Duodenal mucosa (tissue), 2 donors: ENCODE data around the gene S100A14.

Experiments
- H3K27ac ChIP-seq: one replicate; pipeline ENCODE4 v1.7.0; 2013; ENCODE audit warnings: low read depth, low read length
- H3K27me3 ChIP-seq, 2 donors: one replicate each; pipeline ENCODE4 v1.7.0; 2013; ENCODE audit warnings: low read length in 2 of 2, control low read depth in 1 of 2; ENCODE audit not compliant: insufficient read depth in 2 of 2, control insufficient read depth in 1 of 2
- H3K36me3 ChIP-seq, 2 donors: one replicate each; pipeline ENCODE4 v1.7.0; 2013; ENCODE audit warnings: low read length in 2 of 2, control low read depth in 1 of 2; ENCODE audit not compliant: insufficient read depth in 2 of 2, control insufficient read depth in 1 of 2
- H3K4me1 ChIP-seq, 2 donors: one replicate each; pipeline ENCODE4 v1.7.0; 2013; ENCODE audit warnings: low read length in 2 of 2, control low read depth in 1 of 2; ENCODE audit not compliant: insufficient read depth in 2 of 2, control insufficient read depth in 1 of 2
- H3K4me3 ChIP-seq, 2 donors: one replicate each; pipeline ENCODE4 v1.7.0; 2013; ENCODE audit warnings: low read length in 2 of 2, low read depth in 1 of 2
- H3K9ac ChIP-seq, 2 donors: one replicate each; pipeline ENCODE4 v1.7.0; 2013; ENCODE audit warnings: low read length in 2 of 2, low read depth in 1 of 2
- H3K9me3 ChIP-seq, 2 donors: one replicate each; pipeline ENCODE4 v1.7.0; 2013; ENCODE audit warnings: low read length in 2 of 2, control low read depth in 1 of 2; ENCODE audit not compliant: control insufficient read depth in 1 of 2

The S100A14 gene

GRCh38 chr1:153610334-153610733 is 5.8 kb downstream of the S100A14 start:
- H3K9ac ChIP-seq, result peak overlapping the region; percentile 20 to 80
- peak overlapping the region; percentile 95 for H3K27ac ChIP-seq
- peaks cover 47 to 53% of the 10 kb centered on the region in 2 donors for H3K4me1 ChIP-seq
- peaks cover 16 to 21% of the 10 kb centered on the region in 2 donors for H3K36me3 ChIP-seq
- H3K27me3 ChIP-seq, result no peaks in the 10 kb centered on the region
- no peaks in the 10 kb centered on the region for H3K9me3 ChIP-seq
- peak overlapping the region; percentile 60 to 66 for H3K4me3 ChIP-seq

GRCh38 chr1:153609585-153609907 is 6.6 kb downstream of the S100A14 start:
- H3K4me3 ChIP-seq, result peak overlapping the region; percentile 60 to 66
- H3K9me3 ChIP-seq, result no peaks in the 10 kb centered on the region
- peaks cover 39 to 46% of the 10 kb centered on the region in 2 donors for H3K4me1 ChIP-seq
- no peaks in the 10 kb centered on the region for H3K27me3 ChIP-seq
- peak overlapping the region; percentile 95 for H3K27ac ChIP-seq
- H3K36me3 ChIP-seq, result peaks cover 16 to 21% of the 10 kb centered on the region in 2 donors
- peak overlapping the region; percentile 68 to 80 for H3K9ac ChIP-seq

GRCh38 chr1:153608742-153609584 is 7.2 kb downstream of the S100A14 start:
- Histone ChIP-seq H3K27ac (peak overlapping the region; percentile 95), H3K36me3 (peaks cover 16 to 21% of the 10 kb centered on the region in 2 donors), H3K9me3 (no peaks in the 10 kb centered on the region), H3K9ac (peak overlapping the region; percentile 74 to 80), H3K4me3 (peak overlapping the region; percentile 60 to 66), H3K27me3 (no peaks in the 10 kb centered on the region), H3K4me1 (peaks cover 37 to 40% of the 10 kb centered on the region in 2 donors)

GRCh38 chr1:153608089-153608682 is 7.9 kb downstream of the S100A14 start:
- H3K27ac ChIP-seq, result peak overlapping the region; percentile 95
- H3K4me3 ChIP-seq, result peak overlapping the region; percentile 60 to 66
- H3K9me3 ChIP-seq, result no peaks in the 10 kb centered on the region
- peaks cover 34% of the 10 kb centered on the region in 2 donors for H3K4me1 ChIP-seq
- H3K36me3 ChIP-seq, result peaks cover 16 to 21% of the 10 kb centered on the region in 2 donors
- no peaks in the 10 kb centered on the region for H3K27me3 ChIP-seq
- peak overlapping the region; percentile 74 to 80 for H3K9ac ChIP-seq

DNA sequence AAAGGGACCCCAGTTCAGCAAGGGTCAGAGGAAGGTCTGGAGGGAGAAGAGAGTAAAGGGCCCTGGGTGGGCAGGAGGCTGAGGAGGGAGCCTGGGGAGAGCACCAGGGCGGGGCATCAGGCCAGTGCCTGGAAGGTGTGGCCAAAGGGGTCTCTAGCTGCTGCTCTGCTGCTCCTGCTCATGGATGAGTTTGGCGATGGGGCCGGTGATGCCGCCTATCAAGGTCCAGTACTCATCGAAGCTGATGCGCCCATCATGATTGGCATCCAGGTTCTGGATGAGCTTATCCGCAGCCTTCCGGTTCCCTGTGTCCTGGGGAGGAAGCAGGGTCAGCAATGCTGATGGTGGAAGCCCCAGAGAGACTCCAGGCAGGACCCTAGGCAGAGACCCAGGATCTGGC is 8.7 kb downstream of the S100A14 start:
- Histone ChIP-seq H3K27me3 (no peaks in the 10 kb centered on the region), H3K9me3 (no peaks in the 10 kb centered on the region), H3K9ac (peak overlapping the region in 1 of 2 donors; percentile 80), H3K27ac (no peak overlapping the region), H3K36me3 (peaks cover 16 to 21% of the 10 kb centered on the region in 2 donors), H3K4me1 (peaks cover 33 to 34% of the 10 kb centered on the region in 2 donors), H3K4me3 (no peak overlapping the region)

- Histone ChIP-seq H3K4me3 (no peak overlapping the region), H3K9me3 (no peaks in the 10 kb centered on the region), H3K4me1 (peaks cover 30 to 33% of the 10 kb centered on the region in 2 donors), H3K9ac (no peak overlapping the region), H3K27me3 (no peaks in the 10 kb centered on the region), H3K36me3 (peaks cover 16 to 21% of the 10 kb centered on the region in 2 donors), H3K27ac (no peak overlapping the region)
Measured at GRCh38 chr1:153606194-153606593, 9.9 kb downstream of the S100A14 start.

- H3K27ac ChIP-seq, result no peak overlapping the region
- H3K4me3 ChIP-seq, result no peak overlapping the region
- H3K9me3 ChIP-seq, result no peaks in the 10 kb centered on the region
- peaks cover 3 to 4% of the 10 kb centered on the region in 2 donors for H3K4me1 ChIP-seq
- H3K27me3 ChIP-seq, result no peaks in the 10 kb centered on the region
- no peak overlapping the region for H3K9ac ChIP-seq
- H3K36me3 ChIP-seq, result peaks cover 13 to 18% of the 10 kb centered on the region in 2 donors
Measured at GRCh38 chr1:153602749-153603148, 13.4 kb downstream of the S100A14 start.

- no peak overlapping the region for H3K27ac ChIP-seq
- H3K9me3 ChIP-seq, result no peaks in the 10 kb centered on the region
- H3K36me3 ChIP-seq, result no peaks in the 10 kb centered on the region
- H3K4me3 ChIP-seq, result no peak overlapping the region
- H3K27me3 ChIP-seq, result no peaks in the 10 kb centered on the region
- H3K9ac ChIP-seq, result no peak overlapping the region
- H3K4me1 ChIP-seq, result peaks cover 0 to 4% of the 10 kb centered on the region in 2 donors
Measured at GRCh38 chr1:153599847-153600246, 16.3 kb downstream of the S100A14 start.

DNA sequence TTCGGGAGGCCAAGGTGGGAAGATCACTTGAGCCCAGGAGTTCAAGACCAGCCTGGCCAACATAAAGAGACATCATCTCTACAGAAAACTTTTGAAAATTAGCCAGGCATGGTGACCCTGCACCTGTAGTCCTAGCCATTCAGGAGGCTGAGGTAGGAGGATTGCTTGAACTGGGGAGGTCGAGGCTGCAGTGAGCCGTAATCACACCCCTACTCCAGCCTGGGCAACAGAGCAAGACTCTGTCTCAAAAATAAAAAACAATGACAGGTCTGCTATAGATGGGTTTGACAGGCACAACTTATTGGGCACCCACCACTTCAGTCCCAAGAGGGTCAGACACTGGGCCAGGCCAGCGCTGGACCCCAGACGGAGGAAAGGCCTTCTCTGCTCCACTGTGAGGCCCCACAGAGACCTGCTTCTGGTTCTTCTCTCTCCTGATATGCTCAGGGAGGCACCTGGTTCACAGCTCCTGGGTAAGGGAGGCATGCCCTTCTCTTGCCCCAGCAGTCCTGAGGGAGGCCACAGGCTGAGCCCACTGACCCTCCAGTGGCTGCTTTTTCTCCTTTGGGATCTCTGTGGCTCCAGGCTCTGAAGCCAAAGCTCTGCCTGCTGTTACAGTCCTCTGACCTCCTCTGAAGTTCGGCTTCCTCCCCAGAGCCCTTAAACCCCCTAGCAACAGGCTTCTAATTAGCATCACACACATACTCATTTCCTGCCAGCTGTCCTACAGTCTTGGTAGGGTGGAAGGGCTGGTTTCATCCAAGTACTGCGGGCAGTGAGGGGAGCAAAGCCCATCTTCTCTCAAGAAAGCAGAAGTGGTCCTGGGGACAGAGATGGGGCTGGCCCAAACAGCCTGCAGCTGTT is 17.6 kb downstream of the S100A14 start:
- Histone ChIP-seq H3K4me3 (no peak overlapping the region), H3K4me1 (peaks cover 0 to 4% of the 10 kb centered on the region in 2 donors), H3K36me3 (no peaks in the 10 kb centered on the region), H3K27me3 (no peaks in the 10 kb centered on the region), H3K9ac (peak overlapping the region in 1 of 2 donors; percentile 39), H3K9me3 (no peaks in the 10 kb centered on the region), H3K27ac (no peak overlapping the region)
